ENCODE measurements around the gene ABCF2. TPM values are rescaled to one million over a fixed set of nuclear protein-coding genes. Genes with fewer than 3 reads are reported as not detected.

ABCF2 gene
- total and polyA plus RNA-seq, 5 donors from 2014 or later, result 16.3 to 31.4 (median 29.4) TPM

- Histone ChIP-seq H3K36me3 (ENCODE audit: control insufficient read depth, insufficient read depth, low read length) (no peaks in the 10 kb centered on the region), H3K4me3 (ENCODE audit: low read depth, low read length) (no peak overlapping the region), H3K27me3 (ENCODE audit: control insufficient read depth, insufficient read depth, low read length) (peaks cover 15% of the 10 kb centered on the region), H3K27ac (ENCODE audit: insufficient read depth, low read length, poor library complexity, severe bottlenecking) (no peak overlapping the region), H3K9me3 (ENCODE audit: control insufficient read depth in 2 of 2, low read length in 2 of 2) (no peaks in the 10 kb centered on the region), H3K4me1 (ENCODE audit: control insufficient read depth, insufficient read depth, low read length, poor library complexity, severe bottlenecking) (peaks cover 23% of the 10 kb centered on the region)
- Mint-ChIP-seq H3K27ac (no peak overlapping the region), H3K27me3 (peaks cover 75% of the 10 kb centered on the region), H3K4me3 (peak overlapping the region; percentile 34 to 72 (median 48)), H3K9me3 (peaks cover 0 to 3% (median 0%) of the 10 kb centered on the region in 7 donors), H3K4me1 (peaks cover 0 to 45% (median 7%) of the 10 kb centered on the region in 4 donors), H3K36me3 (no peaks in the 10 kb centered on the region)
- DNase-seq (peak in 1 of 3 donors; percentile 10), ATAC-seq (ENCODE audit: low read depth in 2 of 2) (no peak)
These were observed 24.9 kb upstream of the ABCF2 start for GRCh38 chr7:151251689-151252560.

- H3K36me3 ChIP-seq (ENCODE audit: control insufficient read depth, insufficient read depth, low read length), result no peaks in the 10 kb centered on the region
- DNase-seq (no peak), ATAC-seq (ENCODE audit: low read depth in 2 of 2) (no peak)
- Mint-ChIP-seq H3K27ac (no peak overlapping the region), H3K4me3 (peak overlapping the region; percentile 65 to 84 (median 74)), H3K4me1 (peaks cover 0 to 50% (median 7%) of the 10 kb centered on the region in 4 donors), H3K36me3 (no peaks in the 10 kb centered on the region), H3K9me3 (peaks cover 0 to 3% (median 0%) of the 10 kb centered on the region in 7 donors), H3K27me3 (peaks cover 82% of the 10 kb centered on the region)
- no peak overlapping the region for H3K4me3 ChIP-seq (ENCODE audit: low read depth, low read length)
- H3K4me1 ChIP-seq (ENCODE audit: control insufficient read depth, insufficient read depth, low read length, poor library complexity, severe bottlenecking), result peaks cover 23% of the 10 kb centered on the region
- H3K9me3 ChIP-seq (ENCODE audit: control insufficient read depth in 2 of 2, low read length in 2 of 2), result no peaks in the 10 kb centered on the region
- peaks cover 17% of the 10 kb centered on the region for H3K27me3 ChIP-seq (ENCODE audit: control insufficient read depth, insufficient read depth, low read length)
- H3K27ac ChIP-seq (ENCODE audit: insufficient read depth, low read length, poor library complexity, severe bottlenecking), result no peak overlapping the region
These were observed 24.3 kb upstream of the ABCF2 start for GRCh38 chr7:151251328-151251688.

GRCh38 chr7:151250181-151251132, 23.5 kb upstream of the ABCF2 start:
- ATAC-seq (ENCODE audit: low read depth in 2 of 2), result no peak

GRCh38 chr7:151249732-151250072, 22.7 kb upstream of the ABCF2 start:
- Mint-ChIP-seq H3K27me3 (peaks cover 80% of the 10 kb centered on the region), H3K4me1 (peaks cover 0 to 61% (median 8%) of the 10 kb centered on the region in 4 donors), H3K36me3 (no peaks in the 10 kb centered on the region), H3K4me3 (peak overlapping the region; percentile 74 to 86 (median 85)), H3K27ac (peak overlapping the region in 1 of 3 donors; percentile 59), H3K9me3 (peaks cover 0 to 3% (median 0%) of the 10 kb centered on the region in 7 donors)
- ATAC-seq (ENCODE audit: low read depth in 2 of 2), result no peak
- H3K27ac ChIP-seq (ENCODE audit: insufficient read depth, low read length, poor library complexity, severe bottlenecking), result no peak overlapping the region
- H3K4me3 ChIP-seq (ENCODE audit: low read depth, low read length), result no peak overlapping the region
- DNase-seq, result no peak
- H3K9me3 ChIP-seq (ENCODE audit: control insufficient read depth in 2 of 2, low read length in 2 of 2), result no peaks in the 10 kb centered on the region
- H3K36me3 ChIP-seq (ENCODE audit: control insufficient read depth, insufficient read depth, low read length), result no peaks in the 10 kb centered on the region
- H3K27me3 ChIP-seq (ENCODE audit: control insufficient read depth, insufficient read depth, low read length), result peaks cover 19% of the 10 kb centered on the region
- peaks cover 36% of the 10 kb centered on the region for H3K4me1 ChIP-seq (ENCODE audit: control insufficient read depth, insufficient read depth, low read length, poor library complexity, severe bottlenecking)

More at GRCh38 chr7:151250181-151251132, 23.5 kb upstream of the ABCF2 start:
- H3K36me3 Mint-ChIP-seq, result no peaks in the 10 kb centered on the region
- no peak overlapping the region for H3K27ac Mint-ChIP-seq
- peaks cover 82% of the 10 kb centered on the region for H3K27me3 Mint-ChIP-seq
- no peak overlapping the region for H3K27ac ChIP-seq (ENCODE audit: insufficient read depth, low read length, poor library complexity, severe bottlenecking)
- peak overlapping the region; percentile 65 to 84 (median 74) for H3K4me3 Mint-ChIP-seq
- H3K4me3 ChIP-seq (ENCODE audit: low read depth, low read length), result no peak overlapping the region
- peaks cover 29% of the 10 kb centered on the region for H3K4me1 ChIP-seq (ENCODE audit: control insufficient read depth, insufficient read depth, low read length, poor library complexity, severe bottlenecking)
- H3K4me1 Mint-ChIP-seq, result peaks cover 0 to 57% (median 7%) of the 10 kb centered on the region in 4 donors
- peaks cover 0 to 3% (median 0%) of the 10 kb centered on the region in 7 donors for H3K9me3 Mint-ChIP-seq
- no peak for DNase-seq
- no peaks in the 10 kb centered on the region for H3K36me3 ChIP-seq (ENCODE audit: control insufficient read depth, insufficient read depth, low read length)
- peaks cover 17% of the 10 kb centered on the region for H3K27me3 ChIP-seq (ENCODE audit: control insufficient read depth, insufficient read depth, low read length)
- H3K9me3 ChIP-seq (ENCODE audit: control insufficient read depth in 2 of 2, low read length in 2 of 2), result no peaks in the 10 kb centered on the region

- Mint-ChIP-seq H3K27ac (peak overlapping the region in 1 of 3 donors; percentile 59), H3K36me3 (no peaks in the 10 kb centered on the region), H3K4me1 (peaks cover 5 to 66% (median 11%) of the 10 kb centered on the region in 4 donors), H3K4me3 (peak overlapping the region; percentile 72 to 86 (median 85)), H3K9me3 (peaks cover 0 to 3% (median 0%) of the 10 kb centered on the region in 7 donors), H3K27me3 (peaks cover 80% of the 10 kb centered on the region)
- H3K9me3 ChIP-seq (ENCODE audit: control insufficient read depth in 2 of 2, low read length in 2 of 2), result no peaks in the 10 kb centered on the region
- no peak overlapping the region for H3K27ac ChIP-seq (ENCODE audit: insufficient read depth, low read length, poor library complexity, severe bottlenecking)
- peaks cover 41% of the 10 kb centered on the region for H3K4me1 ChIP-seq (ENCODE audit: control insufficient read depth, insufficient read depth, low read length, poor library complexity, severe bottlenecking)
- ATAC-seq (ENCODE audit: low read depth in 2 of 2) (peak; percentile 18 to 37), DNase-seq (peak in 2 of 3 donors; percentile 35 to 38)
- H3K27me3 ChIP-seq (ENCODE audit: control insufficient read depth, insufficient read depth, low read length), result peaks cover 20% of the 10 kb centered on the region
- no peaks in the 10 kb centered on the region for H3K36me3 ChIP-seq (ENCODE audit: control insufficient read depth, insufficient read depth, low read length)
- H3K4me3 ChIP-seq (ENCODE audit: low read depth, low read length), result no peak overlapping the region
These were observed 22.2 kb upstream of the ABCF2 start for GRCh38 chr7:151249034-151249731.

- Mint-ChIP-seq H3K9me3 (peaks cover 0 to 3% (median 0%) of the 10 kb centered on the region in 7 donors), H3K27ac (peak within 1 kb of the TSS in 2 of 3 donors; percentile 59 to 71), H3K4me1 (peaks cover 5 to 68% (median 16%) of the 10 kb centered on the region in 4 donors), H3K27me3 (peaks cover 80% of the 10 kb centered on the region), H3K4me3 (peak within 1 kb of the TSS; percentile 78 to 86 (median 85)), H3K36me3 (no peaks in the 10 kb centered on the region)
- no peaks in the 10 kb centered on the region for H3K36me3 ChIP-seq (ENCODE audit: control insufficient read depth, insufficient read depth, low read length)
- peak; percentile 32 to 43 for ATAC-seq (ENCODE audit: low read depth in 2 of 2)
- H3K4me3 ChIP-seq (ENCODE audit: low read depth, low read length), result no peak within 1 kb of the TSS
- H3K27me3 ChIP-seq (ENCODE audit: control insufficient read depth, insufficient read depth, low read length), result peaks cover 20% of the 10 kb centered on the region
- H3K27ac ChIP-seq (ENCODE audit: insufficient read depth, low read length, poor library complexity, severe bottlenecking), result no peak within 1 kb of the TSS
- peak in 1 of 3 donors; percentile 28 for DNase-seq
- peaks cover 48% of the 10 kb centered on the region for H3K4me1 ChIP-seq (ENCODE audit: control insufficient read depth, insufficient read depth, low read length, poor library complexity, severe bottlenecking)
- no peaks in the 10 kb centered on the region for H3K9me3 ChIP-seq (ENCODE audit: control insufficient read depth in 2 of 2, low read length in 2 of 2)
These were observed 21.5 kb upstream of the ABCF2 start, which contains the start of gene SMARCD3 for GRCh38 chr7:151248346-151249033. Gene SMARCD3 (minus strand): TSS chr7:151248694. CDS start chr7:151248562, 132 bp downstream.
